ENCODE measurements around the gene RIN3. TPM values are rescaled to one million over a fixed set of nuclear protein-coding genes. Genes with fewer than 3 reads are reported as not detected.

The RIN3 gene
- total RNA-seq, 1 donor from 2014 or later, result 6.9 TPM

GRCh38 chr14:92575748-92576303 lies 62.2 kb downstream of the RIN3 start:
- no peaks in the 10 kb centered on the region for H3K27me3 Mint-ChIP-seq
- no peak for TF ChIP-seq CTCF (IDR thresholded peaks at IDR 0.05; ENCODE audit: unreplicated experiment)

GRCh38 chr14:92577321-92577742 lies 63.8 kb downstream of the RIN3 start:
- Mint-ChIP-seq H3K27ac (no peak overlapping the region), H3K4me1 (ENCODE audit: low read depth) (no peaks in the 10 kb centered on the region), H3K4me3 (ENCODE audit: low read depth) (no peak overlapping the region), H3K27me3 (no peaks in the 10 kb centered on the region), H3K9me3 (ENCODE audit: low read depth) (no peaks in the 10 kb centered on the region), H3K36me3 (ENCODE audit: insufficient read depth) (peaks cover 1% of the 10 kb centered on the region)
- no peak for TF ChIP-seq CTCF (IDR thresholded peaks at IDR 0.05; ENCODE audit: unreplicated experiment)
- no peak for DNase-seq (ENCODE audit: low spot score, unreplicated experiment)

More at GRCh38 chr14:92575748-92576303, 62.2 kb downstream of the RIN3 start:
- peaks cover 4% of the 10 kb centered on the region for H3K4me1 Mint-ChIP-seq (ENCODE audit: low read depth)
- peaks cover 1% of the 10 kb centered on the region for H3K36me3 Mint-ChIP-seq (ENCODE audit: insufficient read depth)
- H3K9me3 Mint-ChIP-seq (ENCODE audit: low read depth), result no peaks in the 10 kb centered on the region
- no peak for DNase-seq (ENCODE audit: low spot score, unreplicated experiment)
- no peak overlapping the region for H3K4me3 Mint-ChIP-seq (ENCODE audit: low read depth)
- no peak overlapping the region for H3K27ac Mint-ChIP-seq

- Mint-ChIP-seq H3K36me3 (ENCODE audit: insufficient read depth) (peaks cover 1% of the 10 kb centered on the region), H3K4me3 (ENCODE audit: low read depth) (no peak overlapping the region), H3K4me1 (ENCODE audit: low read depth) (no peaks in the 10 kb centered on the region), H3K27ac (no peak overlapping the region), H3K9me3 (ENCODE audit: low read depth) (peaks cover 2% of the 10 kb centered on the region), H3K27me3 (no peaks in the 10 kb centered on the region)
- DNase-seq (ENCODE audit: low spot score, unreplicated experiment), result no peak
- no peak for TF ChIP-seq CTCF (IDR thresholded peaks at IDR 0.05; ENCODE audit: unreplicated experiment)
These were observed 64.9 kb downstream of the RIN3 start for GRCh38 chr14:92578511-92578910.

- H3K36me3 Mint-ChIP-seq (ENCODE audit: insufficient read depth), result peaks cover 1% of the 10 kb centered on the region
- no peak overlapping the region for H3K27ac Mint-ChIP-seq
- peaks cover 2% of the 10 kb centered on the region for H3K9me3 Mint-ChIP-seq (ENCODE audit: low read depth)
These were observed 65.8 kb downstream of the RIN3 start for GRCh38 chr14:92579244-92579936.

GRCh38 chr14:92581206-92581605 lies 67.6 kb downstream of the RIN3 start:
- Mint-ChIP-seq H3K4me3 (ENCODE audit: low read depth) (no peak overlapping the region), H3K9me3 (ENCODE audit: low read depth) (peaks cover 2% of the 10 kb centered on the region), H3K27ac (no peak overlapping the region), H3K4me1 (ENCODE audit: low read depth) (no peaks in the 10 kb centered on the region), H3K36me3 (ENCODE audit: insufficient read depth) (peaks cover 1% of the 10 kb centered on the region), H3K27me3 (no peaks in the 10 kb centered on the region)
- no peak for DNase-seq (ENCODE audit: low spot score, unreplicated experiment)
- no peak for TF ChIP-seq CTCF (IDR thresholded peaks at IDR 0.05; ENCODE audit: unreplicated experiment)

More at GRCh38 chr14:92579244-92579936, 65.8 kb downstream of the RIN3 start:
- Mint-ChIP-seq H3K4me3 (ENCODE audit: low read depth) (no peak overlapping the region), H3K27me3 (no peaks in the 10 kb centered on the region), H3K4me1 (ENCODE audit: low read depth) (no peaks in the 10 kb centered on the region)
- no peak for TF ChIP-seq CTCF (IDR thresholded peaks at IDR 0.05; ENCODE audit: unreplicated experiment)
- no peak for DNase-seq (ENCODE audit: low spot score, unreplicated experiment)

Data from progenitor cell of endocrine pancreas (in vitro differentiated cells).